Endothelial cell (in vitro differentiated cells): Measurements from ENCODE around the gene ADORA3. TPM values are rescaled to one million over a fixed set of nuclear protein-coding genes. Genes with fewer than 3 reads are reported as not detected.

Experiments
- DNase-seq: peaks from one replicate; pipeline ENCODE4 v3.0.0; 2021; ENCODE audit warnings: low spot score
- H3K27ac Mint-ChIP-seq: one replicate; pipeline ENCODE4 v1.8.0; 2021; ENCODE audit warnings: mixed read lengths, inconsistent platforms; ENCODE audit not compliant: unreplicated experiment
- H3K27me3 Mint-ChIP-seq: one replicate; pipeline ENCODE4 v1.8.0; 2021; ENCODE audit warnings: mild to moderate bottlenecking, moderate library complexity, mixed read lengths, inconsistent platforms; ENCODE audit not compliant: unreplicated experiment
- H3K36me3 Mint-ChIP-seq: one replicate; pipeline ENCODE4 v1.8.0; 2021; ENCODE audit warnings: mild to moderate bottlenecking, low read depth, mixed read lengths, inconsistent platforms; ENCODE audit not compliant: unreplicated experiment
- H3K4me1 Mint-ChIP-seq: one replicate; pipeline ENCODE4 v1.8.0; 2021; ENCODE audit warnings: mild to moderate bottlenecking, mixed read lengths, inconsistent platforms; ENCODE audit not compliant: unreplicated experiment
- H3K4me3 Mint-ChIP-seq: one replicate; pipeline ENCODE4 v1.8.0; 2021; ENCODE audit warnings: mild to moderate bottlenecking, mixed read lengths, inconsistent platforms; ENCODE audit not compliant: unreplicated experiment
- H3K9me3 Mint-ChIP-seq: one replicate; pipeline ENCODE4 v1.8.0; 2021; ENCODE audit warnings: mixed read lengths, inconsistent platforms; ENCODE audit not compliant: unreplicated experiment
- CTCF ChIP-seq: fragments of 200-600 bp; sonication (generic); IDR thresholded peaks from one replicate; pipeline ENCODE4 v1.5.0; 2021; ENCODE audit warnings: antibody characterized with exemption; ENCODE audit not compliant: unreplicated experiment
- total RNA-seq: library from RNA; stranded (reverse); fragmentation: NEBNext Ultra II Directional; extraction: Animal tissue kit (Norgen Biotek cat#: 25700); gene quantifications from one replicate; pipeline ENCODE4 v1.2.1, GENCODE V29; 2021; ENCODE audit not compliant: unreplicated experiment

Gene ADORA3
- total RNA-seq, 1 donor from 2014 or later, result 0.13 TPM

GRCh38 chr1:111486431-111486830, 17.0 kb downstream of the ADORA3 start:
- TF ChIP-seq CTCF, result no peak
- H3K27me3 Mint-ChIP-seq, result no peaks in the 10 kb centered on the region

GRCh38 chr1:111484391-111485026, 18.9 kb downstream of the ADORA3 start:
- Mint-ChIP-seq H3K36me3 (no peaks in the 10 kb centered on the region), H3K9me3 (no peaks in the 10 kb centered on the region), H3K4me1 (peaks cover 6% of the 10 kb centered on the region), H3K27me3 (peaks cover 4% of the 10 kb centered on the region), H3K4me3 (no peak overlapping the region), H3K27ac (no peak overlapping the region)
- no peak for DNase-seq
- TF ChIP-seq CTCF, result no peak

More at GRCh38 chr1:111486431-111486830, 17.0 kb downstream of the ADORA3 start:
- Mint-ChIP-seq H3K4me1 (peaks cover 6% of the 10 kb centered on the region), H3K4me3 (no peak overlapping the region), H3K27ac (no peak overlapping the region), H3K36me3 (no peaks in the 10 kb centered on the region), H3K9me3 (no peaks in the 10 kb centered on the region)
- DNase-seq, result no peak

GRCh38 chr1:111483876-111484275, 19.6 kb downstream of the ADORA3 start:
- H3K27me3 Mint-ChIP-seq, result peaks cover 4% of the 10 kb centered on the region
- H3K4me1 Mint-ChIP-seq, result peaks cover 6% of the 10 kb centered on the region
- DNase-seq, result no peak
- no peaks in the 10 kb centered on the region for H3K9me3 Mint-ChIP-seq
- TF ChIP-seq CTCF, result no peak
- no peaks in the 10 kb centered on the region for H3K36me3 Mint-ChIP-seq
- H3K4me3 Mint-ChIP-seq, result no peak overlapping the region
- H3K27ac Mint-ChIP-seq, result no peak overlapping the region

- H3K4me1 Mint-ChIP-seq, result peaks cover 6% of the 10 kb centered on the region
- no peaks in the 10 kb centered on the region for H3K9me3 Mint-ChIP-seq
- no peaks in the 10 kb centered on the region for H3K36me3 Mint-ChIP-seq
- H3K4me3 Mint-ChIP-seq, result no peak overlapping the region
- H3K27ac Mint-ChIP-seq, result no peak overlapping the region
- TF ChIP-seq CTCF, result no peak
- peaks cover 5% of the 10 kb centered on the region for H3K27me3 Mint-ChIP-seq
- DNase-seq, result no peak
Measured at GRCh38 chr1:111483166-111483565, 20.3 kb downstream of the ADORA3 start.

GRCh38 chr1:111481387-111482221, 21.8 kb downstream of the ADORA3 start:
- peaks cover 8% of the 10 kb centered on the region for H3K27me3 Mint-ChIP-seq
- TF ChIP-seq CTCF, result no peak
- no peaks in the 10 kb centered on the region for H3K9me3 Mint-ChIP-seq
- H3K4me1 Mint-ChIP-seq, result peaks cover 4% of the 10 kb centered on the region
- no peaks in the 10 kb centered on the region for H3K36me3 Mint-ChIP-seq
- H3K4me3 Mint-ChIP-seq, result no peak overlapping the region
- peak; percentile 78 for DNase-seq
- H3K27ac Mint-ChIP-seq, result no peak overlapping the region
